ENCODE measurements around the gene GABRA4.

DNA sequence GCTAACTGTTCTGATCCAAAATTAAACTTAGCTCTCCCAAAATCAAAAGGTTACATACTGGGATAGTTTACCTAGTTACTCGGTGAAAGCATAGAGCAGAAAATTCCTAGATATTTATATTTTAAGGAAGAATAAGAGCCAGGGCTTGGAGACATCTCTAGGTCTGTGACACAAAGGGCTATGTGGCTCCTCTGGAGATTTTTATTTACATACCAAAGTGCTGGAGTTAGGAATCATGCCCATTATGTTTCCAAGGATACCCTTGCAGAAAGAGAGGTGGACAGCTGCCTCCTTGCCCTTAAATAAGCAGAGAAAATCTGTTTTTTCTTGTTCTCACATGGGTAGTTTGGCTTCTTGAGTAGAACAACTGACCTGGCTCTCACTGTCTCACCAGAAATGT, 93.3 kb downstream of the GABRA4 start:
- TF ChIP-seq, protein P1, sequence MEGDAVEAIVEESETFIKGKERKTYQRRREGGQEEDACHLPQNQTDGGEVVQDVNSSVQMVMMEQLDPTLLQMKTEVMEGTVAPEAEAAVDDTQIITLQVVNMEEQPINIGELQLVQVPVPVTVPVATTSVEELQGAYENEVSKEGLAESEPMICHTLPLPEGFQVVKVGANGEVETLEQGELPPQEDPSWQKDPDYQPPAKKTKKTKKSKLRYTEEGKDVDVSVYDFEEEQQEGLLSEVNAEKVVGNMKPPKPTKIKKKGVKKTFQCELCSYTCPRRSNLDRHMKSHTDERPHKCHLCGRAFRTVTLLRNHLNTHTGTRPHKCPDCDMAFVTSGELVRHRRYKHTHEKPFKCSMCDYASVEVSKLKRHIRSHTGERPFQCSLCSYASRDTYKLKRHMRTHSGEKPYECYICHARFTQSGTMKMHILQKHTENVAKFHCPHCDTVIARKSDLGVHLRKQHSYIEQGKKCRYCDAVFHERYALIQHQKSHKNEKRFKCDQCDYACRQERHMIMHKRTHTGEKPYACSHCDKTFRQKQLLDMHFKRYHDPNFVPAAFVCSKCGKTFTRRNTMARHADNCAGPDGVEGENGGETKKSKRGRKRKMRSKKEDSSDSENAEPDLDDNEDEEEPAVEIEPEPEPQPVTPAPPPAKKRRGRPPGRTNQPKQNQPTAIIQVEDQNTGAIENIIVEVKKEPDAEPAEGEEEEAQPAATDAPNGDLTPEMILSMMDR (IDR thresholded peaks at IDR 0.05) = no peak
- TF ChIP-seq POLR2A (IDR thresholded peaks at IDR 0.05) (no peak), POLR2AphosphoS5 (IDR thresholded peaks at IDR 0.05) (no peak), EP300 (IDR thresholded peaks at IDR 0.05) (no peak)
